Non-pigmented ciliary epithelial cell (primary cell): Measurements from ENCODE around the gene FTO.
A peak's percentile ranks its signal among the peaks of the same experiment; 100 is the strongest.

Experiments used
- DNase-seq: peaks from one replicate; pipeline ENCODE4 v3.0.0-alpha.2; 2010; ENCODE audit warnings: low read depth

The FTO gene

DNA sequence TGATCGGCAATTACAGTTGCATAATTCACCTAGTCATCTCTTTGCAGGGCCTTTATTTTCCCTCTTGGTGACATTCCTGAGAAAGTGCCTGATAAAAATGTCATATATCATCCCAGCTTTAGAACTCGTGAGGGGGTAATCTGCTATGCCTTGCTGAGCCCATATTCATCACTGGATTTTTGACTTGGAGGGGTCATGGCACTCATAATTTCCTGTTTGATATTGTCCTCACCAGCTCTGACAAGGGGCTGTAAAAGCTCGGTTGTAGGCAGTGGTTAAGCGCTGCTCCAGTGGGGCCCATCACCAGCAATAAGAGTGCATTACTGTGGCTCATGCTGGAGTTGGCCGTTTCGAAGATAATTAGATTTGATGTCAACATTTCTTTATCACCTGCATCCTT is 355.4 kb downstream of the FTO start:
- no peak for DNase-seq

DNA sequence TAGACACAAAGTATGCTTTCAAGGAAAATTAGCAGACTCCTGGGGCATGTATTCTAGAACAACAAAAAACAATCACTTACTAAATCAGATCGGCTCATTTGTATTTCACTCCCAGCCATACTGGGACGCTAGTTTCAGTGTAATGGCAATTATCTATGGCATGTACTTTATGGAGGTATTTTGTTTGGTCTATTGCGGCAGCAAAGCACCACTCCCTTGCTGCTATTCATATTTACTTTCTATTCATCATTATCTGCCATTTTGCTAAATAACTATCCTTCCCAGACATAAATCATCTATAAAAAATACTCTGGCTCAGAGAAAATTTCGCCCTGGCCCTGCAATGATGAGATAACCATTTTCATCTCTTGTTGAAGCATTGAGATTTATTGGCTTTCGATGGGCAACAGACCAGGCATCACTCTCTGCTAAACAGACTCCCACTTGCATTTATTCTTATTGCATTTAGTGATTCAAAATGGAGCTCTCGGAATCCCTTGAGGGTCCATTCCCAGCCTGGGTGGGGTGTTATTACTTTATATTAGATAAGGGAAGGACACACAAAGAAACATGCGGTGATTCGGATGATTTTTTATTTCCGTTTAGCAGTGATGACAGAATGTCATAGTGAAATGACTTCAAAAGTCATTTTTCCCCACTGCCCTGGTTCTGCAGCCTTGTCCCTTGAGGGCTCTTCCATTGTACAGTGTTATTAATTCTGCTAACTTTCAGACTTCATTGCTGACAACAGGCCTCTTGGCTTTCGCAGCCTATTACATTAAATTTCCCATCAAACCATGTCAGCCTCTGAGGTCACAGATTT is 356.9 kb downstream of the FTO start:
- DNase-seq, result no peak

DNA sequence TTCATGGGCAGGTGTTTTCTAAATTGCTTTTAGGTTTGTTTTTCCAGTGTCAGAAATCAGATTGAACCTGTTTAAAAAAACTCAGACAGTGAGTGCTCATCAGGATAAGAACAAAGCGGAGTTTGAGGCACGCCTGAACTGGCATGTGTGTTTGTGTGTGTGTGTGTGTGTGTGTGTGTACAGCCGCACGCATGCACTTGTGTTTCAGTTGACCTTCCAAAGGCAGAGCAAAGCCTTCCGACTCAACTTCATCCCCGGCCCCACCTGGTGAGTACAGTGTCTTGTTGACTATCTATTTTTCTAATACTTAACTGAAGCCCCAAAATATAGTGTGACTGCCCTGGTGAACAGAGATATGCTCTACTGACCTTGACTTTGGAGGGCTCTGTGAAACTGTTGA is 357.5 kb downstream of the FTO start:
- DNase-seq, result no peak

DNA sequence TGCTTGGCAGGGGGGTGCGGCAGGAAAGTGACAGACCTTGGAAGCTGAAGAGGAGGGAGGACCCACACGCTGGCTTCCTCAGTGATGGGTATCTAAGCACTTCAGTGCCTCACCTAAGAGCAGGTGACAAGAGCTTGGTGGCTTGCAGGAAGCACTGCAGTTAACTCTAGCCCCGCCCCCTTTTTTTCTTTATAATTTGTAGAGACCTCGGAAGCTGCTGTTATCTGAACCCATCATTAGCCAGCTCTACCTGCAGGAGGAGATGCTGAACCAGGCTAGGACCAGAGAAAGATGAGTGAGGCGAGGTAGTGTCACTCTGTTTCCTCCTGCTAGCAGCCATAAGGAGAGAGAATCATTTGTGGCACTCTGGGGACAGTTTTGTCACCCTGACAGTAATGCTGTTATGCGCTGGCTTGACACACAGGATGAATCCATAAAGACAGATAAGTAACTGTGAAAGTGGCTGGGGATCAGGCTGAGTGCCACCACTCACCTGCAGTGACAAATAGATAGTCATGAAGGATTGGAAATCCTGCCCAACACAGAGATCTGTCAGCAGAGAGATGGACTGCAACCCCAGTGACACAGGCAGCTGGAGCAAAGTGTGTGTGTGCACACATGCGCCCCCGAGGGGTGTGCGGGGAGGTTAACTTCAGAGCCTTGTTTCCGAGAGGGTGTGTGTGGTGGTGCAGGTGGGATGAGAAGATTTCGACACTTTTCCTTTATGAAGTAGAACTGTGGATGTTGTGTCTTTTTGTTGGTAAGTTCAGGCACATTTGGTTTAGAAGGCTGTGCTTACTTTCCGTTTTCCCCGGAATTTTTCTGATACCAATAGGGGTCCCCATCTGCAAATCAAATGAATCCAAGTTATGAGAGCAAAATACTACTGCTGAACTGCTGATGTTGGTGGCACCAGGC is 358.7 kb downstream of the FTO start:
- no peak for DNase-seq

DNA sequence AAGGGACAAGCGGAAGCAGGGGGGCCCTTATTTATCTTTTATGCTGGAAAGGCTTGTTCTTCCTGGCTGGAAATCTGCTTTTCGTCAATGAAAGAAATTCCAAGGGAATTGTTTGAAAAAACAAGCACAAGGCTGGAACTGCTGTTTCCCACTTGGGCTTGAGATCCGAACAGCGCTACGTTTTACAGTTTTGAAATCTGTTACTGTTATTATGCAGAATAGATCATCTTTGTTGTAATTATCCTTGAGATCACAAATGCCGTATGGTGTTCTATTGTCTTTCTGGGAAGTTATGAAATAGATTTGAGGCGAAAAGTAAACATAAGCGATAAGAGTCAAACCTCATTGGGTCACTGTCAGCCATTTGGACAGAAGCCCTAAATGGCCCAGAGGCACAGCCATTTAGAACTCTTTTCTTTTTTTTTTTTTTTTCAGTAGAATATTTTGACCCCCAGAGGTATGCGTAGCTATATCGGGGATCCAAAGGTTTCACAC is 359.4 kb downstream of the FTO start:
- no peak for DNase-seq

DNA sequence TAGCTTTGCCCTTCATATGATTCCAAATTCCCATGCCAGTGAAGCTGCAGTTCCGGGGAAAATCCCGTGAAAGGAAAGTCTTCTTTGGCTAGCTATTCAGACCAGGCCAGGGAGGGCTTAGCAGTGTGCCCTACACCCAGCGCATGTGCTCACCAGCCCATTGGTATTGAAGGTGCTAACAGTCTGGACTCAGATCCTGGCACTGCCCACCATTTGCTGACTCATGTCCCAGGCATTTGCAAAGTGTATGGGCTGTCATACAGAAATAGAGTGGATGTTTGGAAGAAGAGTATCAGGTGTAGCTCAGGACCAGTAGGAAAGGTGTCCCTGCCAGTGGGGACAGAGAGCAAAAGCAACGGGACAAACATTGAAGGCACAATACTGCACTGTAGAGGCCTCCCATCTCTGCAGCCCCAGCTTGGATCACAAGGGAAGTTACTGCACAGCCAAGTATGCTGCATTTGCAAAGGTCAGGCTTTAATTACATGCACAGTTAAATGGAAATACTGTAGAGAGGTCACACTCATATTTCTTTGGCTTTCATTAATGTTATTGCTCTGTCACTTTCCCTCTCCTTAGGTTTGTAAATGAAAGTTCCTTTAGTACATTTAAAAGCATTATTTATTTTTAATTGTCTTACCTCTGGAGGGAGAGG is 362.6 kb downstream of the FTO start:
- DNase-seq, result no peak

DNA sequence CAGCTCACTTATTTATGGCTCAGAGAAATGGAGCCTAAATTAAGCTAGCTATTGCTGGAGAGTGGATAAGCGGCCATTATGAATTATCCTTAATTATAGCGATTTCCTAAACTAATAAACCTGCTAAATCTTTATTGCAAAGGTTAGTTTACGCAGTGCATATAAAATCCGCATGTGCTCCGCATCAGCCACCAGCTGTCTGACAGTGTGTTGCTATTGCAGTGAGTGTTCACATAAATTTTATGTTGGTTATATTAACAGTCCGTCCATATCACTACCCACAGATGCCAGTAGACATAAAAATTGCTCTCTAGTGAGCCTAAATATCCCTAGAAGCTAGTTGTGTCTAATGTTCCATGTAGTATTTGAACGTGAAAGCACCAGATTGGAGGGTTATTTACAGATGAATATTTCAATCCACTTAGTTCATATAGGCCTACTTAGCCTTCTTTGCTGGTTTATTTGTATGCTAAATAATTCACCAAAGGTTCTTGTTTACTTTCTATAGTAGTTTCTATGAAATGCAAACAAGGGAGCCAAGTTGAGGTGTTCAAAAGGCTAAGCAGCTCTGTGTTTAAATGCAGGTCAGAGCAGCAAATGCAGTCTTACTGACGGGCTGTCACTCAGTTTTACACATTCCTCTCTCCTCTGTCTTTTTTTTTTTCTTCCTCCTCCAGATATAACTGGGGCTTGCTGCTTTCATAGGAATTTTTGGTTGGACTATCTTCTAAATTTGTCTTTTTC is 363.5 kb downstream of the FTO start:
- DNase-seq, result no peak

DNA sequence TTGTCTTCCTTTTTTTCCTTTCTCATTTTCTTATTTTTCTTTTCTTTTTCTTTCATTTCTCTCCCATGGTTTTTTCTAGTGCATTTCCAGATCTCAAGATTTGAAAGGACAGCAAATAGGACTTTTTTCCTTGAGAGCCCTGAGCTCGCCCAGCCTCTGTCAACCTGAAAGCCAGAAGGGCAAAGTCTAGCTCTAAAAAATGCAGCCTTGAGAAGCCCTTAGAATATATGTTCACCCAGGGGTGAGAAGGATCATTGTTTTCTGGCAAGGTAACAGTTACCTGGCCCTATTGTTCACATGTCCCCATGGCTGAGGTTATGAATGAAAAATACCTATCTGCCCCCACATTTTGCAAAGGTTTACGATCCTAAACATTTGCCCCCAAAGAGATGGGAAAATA is 364.3 kb downstream of the FTO start:
- no peak for DNase-seq

DNA sequence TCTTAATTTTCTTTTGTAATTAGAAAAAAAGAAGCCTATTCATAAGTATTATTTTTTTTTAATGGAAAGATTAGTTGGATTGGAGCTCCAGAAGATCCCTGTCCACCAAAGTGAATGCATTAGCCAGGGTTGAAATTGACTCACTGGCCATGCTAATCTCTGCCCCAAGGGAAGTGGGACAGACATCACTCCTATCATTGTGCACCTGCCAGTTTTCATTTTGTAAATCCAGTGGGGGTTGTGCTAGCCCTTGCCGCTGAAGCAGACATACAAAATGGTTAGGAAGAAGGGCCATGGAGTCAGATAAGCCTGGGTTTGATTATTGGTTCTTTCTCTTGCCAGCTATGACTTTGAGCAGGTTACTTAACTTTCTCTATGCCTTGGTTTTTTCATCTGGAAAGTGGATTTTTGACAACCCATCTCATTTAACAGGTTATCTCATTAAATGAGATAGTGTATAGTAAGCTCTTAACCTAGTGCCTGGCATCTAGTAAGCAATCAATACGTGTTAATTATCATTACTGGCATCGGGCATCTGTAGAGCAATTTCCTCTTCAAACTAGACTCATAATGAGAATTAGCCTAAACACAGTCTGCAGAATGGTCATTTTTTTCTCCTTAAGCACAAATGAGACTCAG is 365.8 kb downstream of the FTO start:
- no peak for DNase-seq

DNA sequence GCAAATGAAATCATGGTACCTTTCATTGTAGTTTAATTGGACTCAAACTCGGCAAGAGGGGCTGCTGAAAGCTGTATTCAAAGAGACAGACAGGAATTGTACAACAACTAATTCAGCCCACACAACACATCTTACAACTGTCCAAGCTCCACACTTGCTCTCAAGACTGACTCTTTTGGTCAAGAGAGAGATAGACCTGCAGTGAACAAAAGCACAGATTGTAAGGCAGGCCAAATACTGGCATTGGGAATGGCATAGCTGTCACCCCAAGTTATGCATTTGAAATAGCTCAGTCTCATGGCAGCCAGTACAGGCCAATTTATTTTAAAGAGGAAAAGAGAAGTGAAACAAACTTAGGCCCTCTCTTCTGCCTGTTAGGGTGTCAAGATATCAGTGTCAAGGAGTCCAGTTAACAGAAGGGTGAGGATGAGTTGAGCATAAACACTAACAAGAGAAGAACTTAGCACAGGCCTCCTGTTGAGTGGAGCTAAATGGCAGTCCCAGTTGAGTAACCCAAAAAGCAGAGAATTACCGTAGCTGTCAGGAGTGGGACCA is 366.9 kb downstream of the FTO start:
- DNase-seq, result no peak

DNA sequence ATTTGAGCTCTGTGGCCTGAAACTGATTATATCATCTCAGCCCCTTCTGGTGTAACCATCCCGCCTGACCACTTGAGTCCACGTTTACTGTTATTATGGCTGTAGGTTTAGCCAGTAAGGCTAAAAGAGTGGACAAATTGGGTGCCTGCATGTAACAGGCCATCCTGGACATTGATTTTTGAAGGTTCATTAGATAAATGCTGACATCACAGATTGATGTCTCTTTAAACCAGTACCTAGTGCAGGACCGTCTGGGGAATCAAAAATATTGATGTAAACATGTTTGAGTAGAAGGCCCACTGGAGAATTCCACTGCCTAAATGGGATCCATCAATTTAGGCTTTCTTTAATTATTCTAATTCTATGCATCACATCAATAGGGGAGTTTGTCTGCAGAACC is 367.6 kb downstream of the FTO start:
- DNase-seq, result no peak

DNA sequence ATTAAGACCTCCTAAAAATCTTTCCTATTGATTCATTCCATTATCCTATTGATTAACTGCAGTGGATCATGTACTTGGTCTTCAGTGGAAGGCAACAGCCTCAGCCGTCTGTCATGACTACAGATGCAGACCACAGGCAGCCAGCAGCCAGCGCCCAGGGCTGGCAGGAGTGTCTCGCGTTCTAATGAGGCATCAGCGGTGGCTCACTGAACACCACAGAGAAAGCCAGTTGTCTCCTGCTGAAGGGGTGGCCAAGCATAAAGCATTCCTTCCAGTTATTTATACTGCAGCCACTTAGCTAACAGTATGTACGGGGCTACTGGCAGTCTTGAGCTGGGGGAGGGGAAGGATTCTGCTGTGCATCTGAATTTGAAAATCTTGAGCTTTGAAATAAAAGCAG is 368.3 kb downstream of the FTO start:
- no peak for DNase-seq

DNA sequence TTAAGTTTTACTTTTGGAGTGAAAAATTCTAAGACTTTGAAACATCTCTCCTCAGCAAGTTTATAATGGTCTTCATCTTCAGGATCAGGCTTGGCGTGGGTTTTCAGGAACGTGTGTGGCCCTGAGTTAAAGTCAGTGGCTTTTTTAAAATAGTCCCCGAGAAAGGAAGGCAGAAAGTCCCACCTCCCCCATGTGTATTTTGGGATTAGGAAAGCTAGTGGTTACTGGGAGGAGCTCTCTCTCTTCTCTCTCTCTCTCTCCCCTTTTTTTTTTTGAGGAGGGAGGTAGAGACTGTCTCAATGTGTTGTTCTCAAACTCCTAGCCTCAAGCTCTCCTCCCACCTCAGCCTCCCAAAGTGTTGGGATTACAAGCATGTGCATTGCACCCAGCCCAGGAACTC is 369.4 kb downstream of the FTO start:
- no peak for DNase-seq

DNA sequence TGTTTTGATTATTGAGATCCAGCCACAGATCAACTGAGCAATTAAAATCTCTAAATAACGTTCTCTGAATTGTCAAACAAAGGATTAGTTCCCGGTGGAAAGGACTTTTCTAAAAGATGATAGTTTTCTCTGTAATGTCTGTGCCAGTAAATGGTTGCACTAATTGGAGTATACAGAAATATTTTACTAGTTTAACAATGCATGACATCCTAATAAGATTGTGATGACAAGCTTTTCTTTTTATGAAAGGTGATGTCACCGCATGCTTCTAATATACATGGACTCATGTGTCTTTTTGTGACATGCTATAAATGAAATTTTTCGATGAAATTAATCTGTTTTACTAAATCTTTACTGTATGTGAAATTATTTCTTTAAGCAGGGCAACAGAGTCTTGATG is 371.5 kb downstream of the FTO start:
- no peak for DNase-seq

DNA sequence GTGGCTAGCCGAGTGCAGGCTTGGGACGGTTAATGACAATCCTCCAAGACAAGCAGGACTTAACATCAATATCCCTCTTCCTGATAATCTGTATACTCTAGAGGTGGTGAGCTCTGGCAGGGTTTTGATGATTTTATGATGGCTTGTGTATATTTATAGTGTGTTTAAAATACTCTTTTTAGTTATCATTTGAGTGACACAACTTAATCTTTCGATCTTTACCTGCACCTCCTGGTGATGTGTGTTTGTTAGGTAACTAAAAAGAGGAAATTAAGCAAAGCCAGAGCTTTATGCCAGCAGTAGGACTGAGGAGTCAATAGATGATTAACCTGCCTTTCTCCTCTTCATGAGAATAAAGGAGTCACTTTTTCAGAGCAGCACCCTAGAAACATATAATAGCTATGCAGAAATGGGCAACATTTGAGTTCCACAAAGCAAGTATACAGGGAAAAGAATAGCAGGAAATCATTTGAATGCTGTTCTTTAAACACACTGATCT is 372.1 kb downstream of the FTO start:
- no peak for DNase-seq

DNA sequence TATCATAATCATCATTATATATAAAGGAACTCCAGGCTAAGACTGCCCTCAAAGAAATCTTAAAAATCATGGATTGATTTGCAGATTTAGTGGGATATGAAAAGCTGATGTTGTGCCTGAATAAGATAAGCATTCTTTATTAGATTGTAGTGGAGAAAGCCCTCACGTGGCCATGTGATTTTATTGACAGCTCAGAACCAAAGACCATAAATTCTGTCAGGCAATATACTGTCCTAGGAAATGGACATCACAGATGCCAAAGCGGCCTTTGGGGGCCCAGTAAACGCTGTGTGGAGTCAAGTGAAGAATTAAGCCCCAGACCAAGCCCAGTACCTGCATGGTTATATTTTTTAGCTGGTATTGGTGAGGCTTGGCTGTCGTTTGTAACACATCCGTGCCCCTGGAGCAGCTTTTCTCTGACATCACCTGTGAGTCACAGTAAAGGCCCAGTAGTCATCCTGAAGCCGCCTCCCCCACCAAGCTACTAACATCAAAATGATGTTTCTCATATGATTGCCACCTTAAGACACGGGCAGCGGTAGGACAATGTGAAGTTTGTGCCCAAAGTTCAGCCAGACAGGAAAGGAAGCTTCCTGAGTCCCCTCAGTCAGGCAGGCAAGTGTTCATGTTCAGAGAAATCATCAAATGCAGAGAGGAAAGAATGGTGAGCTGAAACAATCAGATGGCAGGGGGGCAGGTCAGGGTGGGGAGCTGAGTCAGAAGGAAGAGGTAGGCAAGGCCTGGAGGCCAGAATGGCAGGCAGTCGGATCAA is 373.3 kb downstream of the FTO start:
- DNase-seq, result peak; percentile 42

DNA sequence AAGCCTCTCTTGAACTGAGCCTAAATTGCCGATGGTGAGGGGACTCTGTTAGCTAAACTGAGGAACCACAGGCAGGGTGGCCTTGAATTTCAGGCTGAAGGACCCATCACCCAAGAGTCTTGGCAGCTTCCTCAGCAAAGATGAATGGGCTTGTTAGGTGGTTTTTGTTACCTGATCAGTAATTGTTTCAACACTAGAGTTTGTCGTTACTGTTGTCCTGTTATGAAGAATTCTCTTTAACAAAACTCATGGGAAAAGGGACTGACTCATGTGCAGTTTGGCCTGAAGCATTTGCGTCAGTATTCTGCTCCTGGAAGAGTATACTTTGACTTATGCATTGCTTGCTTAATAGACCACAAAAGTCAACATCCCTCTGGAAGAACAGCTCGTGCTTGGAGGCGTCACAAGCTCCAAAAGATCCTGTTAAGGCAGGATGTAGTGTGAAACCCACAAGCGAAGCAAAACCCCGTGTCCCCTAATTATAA is 376.6 kb downstream of the FTO start:
- DNase-seq, result peak; percentile 97

DNA sequence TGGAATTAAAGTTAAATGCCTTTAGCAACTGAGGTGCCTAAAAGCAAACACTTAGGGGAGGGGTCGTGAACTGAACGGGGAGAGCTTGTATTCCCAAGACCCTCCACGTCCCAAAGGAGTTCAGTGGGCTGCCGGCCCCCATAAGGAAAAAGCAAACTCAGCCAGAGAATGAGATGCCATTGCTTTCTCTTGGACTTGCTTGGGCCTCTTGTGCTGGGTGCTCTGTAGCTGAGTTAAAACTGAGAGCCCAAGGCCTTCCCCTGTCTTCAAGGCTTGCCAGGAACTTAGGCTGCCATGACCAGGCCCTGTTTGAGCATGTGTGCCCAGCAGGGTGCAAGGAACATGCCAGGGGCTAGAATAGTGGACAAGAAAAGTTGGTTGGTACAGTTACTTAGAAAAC is 382.8 kb downstream of the FTO start:
- no peak for DNase-seq

DNA sequence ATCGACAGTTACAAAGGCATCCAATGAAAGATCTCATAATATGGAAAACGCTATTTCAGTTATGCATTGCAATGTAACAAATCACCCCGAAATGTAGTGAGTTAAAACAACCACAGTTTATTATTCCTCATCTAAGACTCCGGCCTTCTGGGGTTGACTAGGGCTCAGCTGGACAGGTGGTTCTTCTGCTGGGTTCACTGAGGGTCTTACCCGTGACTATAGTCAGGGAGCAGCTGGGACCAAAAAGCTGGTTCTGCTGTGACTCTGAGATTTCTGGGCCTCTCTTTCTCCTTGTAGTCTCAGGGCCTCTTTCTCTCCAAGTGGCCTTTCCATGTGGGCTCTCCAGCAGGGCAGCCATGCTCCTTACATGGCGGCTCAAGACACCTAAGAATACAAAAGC is 386.6 kb downstream of the FTO start:
- no peak for DNase-seq

DNA sequence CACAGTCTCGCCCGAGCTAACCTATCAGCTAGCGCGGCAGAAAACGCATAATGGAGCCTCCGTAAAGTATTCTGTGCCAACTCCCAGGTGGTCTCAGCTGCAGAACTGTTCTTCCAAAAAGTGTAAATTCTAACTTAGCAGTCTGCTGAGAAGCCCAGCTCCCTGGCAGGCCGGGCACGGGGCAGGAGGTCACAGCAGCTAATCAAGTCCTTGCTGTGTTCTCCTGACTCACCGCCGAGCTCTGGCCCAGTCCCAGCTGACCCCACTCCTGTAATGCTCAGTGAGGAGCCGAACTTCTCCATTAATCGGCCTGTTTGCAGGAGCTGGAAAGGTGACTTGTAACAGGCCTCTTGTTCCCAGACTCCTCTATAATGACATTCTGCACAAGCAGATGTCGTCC is 389.3 kb downstream of the FTO start:
- DNase-seq, result no peak
